SH-SY5Y (cell line): ENCODE data around the gene STX2.

Experiments used
- GATA2 ChIP-seq: IDR thresholded peaks from 2 replicates; pipeline ENCODE4 v1.6.1; 2011; ENCODE audit warnings: mild to moderate bottlenecking, low read depth, low read length
- GATA3 ChIP-seq: IDR thresholded peaks from 2 replicates; pipeline ENCODE4 v1.6.1; 2011; ENCODE audit warnings: low read depth, mild to moderate bottlenecking, low read length, moderate library complexity

DNA sequence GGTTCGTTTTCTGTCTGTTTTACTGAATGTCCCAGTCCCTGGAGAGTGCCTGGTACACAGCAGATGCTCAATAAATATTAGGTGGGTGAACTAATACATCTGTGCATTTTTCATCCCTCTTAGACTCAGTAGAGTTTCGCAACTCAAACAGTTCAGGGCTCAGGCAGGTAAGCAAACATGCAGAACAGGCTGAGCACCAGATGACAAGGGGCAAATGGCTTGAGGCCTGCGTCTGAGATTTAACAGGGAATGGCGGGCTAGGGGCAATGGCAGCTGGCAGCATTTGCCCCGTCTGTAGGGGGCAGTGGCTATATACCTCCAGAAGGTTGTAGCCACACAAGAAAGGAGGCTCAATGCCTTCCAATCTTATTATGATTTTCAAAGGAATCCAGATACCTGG, 24.2 kb upstream of the STX2 start:
- TF ChIP-seq GATA3 (no peak), GATA2 (no peak)
